Fibroblast of gingiva (primary cell): ENCODE results near the gene SHOX.
"Not testable (repeated sequence)": the region's sequence is repeated elsewhere in the genome, so short reads cannot be mapped to it uniquely, and the experiment has no call there.

ENCODE experiments used
- DNase-seq: peaks from one replicate; pipeline ENCODE4 v3.0.0-alpha.2; 2011; ENCODE audit warnings: low read depth

SHOX gene

GRCh38 chrX:637660-638481 is 7.3 kb downstream of the SHOX start:
- no peak for DNase-seq

GRCh38 chrX:638482-639131 is 8.0 kb downstream of the SHOX start:
- no peak for DNase-seq

DNA sequence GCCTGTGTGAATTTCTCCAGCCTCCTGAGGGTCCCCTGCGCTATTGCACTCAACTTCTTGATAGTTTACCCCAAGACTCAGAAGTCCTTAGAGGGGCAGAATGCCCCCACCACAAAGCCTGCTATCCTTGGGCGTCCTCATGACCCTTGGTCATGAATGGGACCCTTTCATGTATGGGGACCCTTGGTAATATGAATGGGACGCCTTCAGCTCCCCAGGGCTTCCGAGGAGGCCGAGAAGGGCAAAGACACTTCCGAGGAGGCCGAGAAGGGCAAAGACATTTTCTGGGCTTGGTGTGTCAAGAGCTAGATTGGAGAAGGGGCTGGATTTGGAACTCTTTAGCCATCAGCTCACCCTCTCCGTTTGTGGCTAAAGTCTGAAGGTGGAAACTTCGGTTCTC is 8.6 kb downstream of the SHOX start:
- no peak for DNase-seq

- no peak for DNase-seq
Measured at GRCh38 chrX:640641-641040, 10.1 kb downstream of the SHOX start.

- DNase-seq, result no peak
Measured at GRCh38 chrX:641671-642435, 11.3 kb downstream of the SHOX start.

DNA sequence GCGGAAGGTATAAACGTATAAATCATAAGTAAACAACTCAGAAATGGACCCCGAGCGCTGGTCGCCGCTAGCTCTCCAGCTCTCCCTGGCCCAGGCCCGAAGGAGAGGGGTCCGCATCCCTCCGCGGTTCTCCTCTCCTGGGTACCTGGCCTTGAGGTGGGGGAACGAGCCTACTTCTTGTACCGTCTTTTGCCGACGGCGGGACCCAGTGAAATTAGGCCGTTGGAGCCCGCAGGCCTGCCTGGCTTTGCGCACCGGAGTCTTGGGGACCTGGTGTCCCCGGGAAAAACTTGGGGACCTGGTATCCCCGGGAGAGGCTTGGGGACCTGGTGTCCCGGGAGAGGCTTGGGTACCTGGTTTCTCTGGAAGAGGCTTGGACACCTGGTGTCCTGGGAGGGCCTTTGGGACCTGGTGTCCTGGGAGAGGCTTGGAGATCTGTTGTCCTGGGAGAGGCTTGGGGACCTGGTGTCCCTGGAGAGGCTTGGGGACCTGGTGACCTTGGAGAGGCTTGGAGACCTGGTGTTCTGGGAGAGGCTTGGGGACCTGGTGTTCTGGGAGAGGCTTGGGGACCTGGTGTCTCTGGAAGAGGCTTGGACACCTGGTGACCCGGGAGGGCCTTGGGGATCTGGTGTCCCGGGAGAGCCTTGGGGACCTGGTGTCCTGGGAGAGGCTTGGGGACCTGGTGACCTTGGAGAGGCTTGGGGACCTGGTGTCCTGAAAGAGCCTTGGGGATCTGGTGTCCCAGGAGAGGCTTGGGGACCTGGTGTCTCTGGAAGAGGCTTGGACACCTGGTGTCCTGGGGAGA is 12.0 kb downstream of the SHOX start:
- DNase-seq, result no peak

GRCh38 chrX:643241-643595 is 12.6 kb downstream of the SHOX start:
- DNase-seq, result no peak

- DNase-seq, result no peak
Measured at GRCh38 chrX:643911-644303, 13.3 kb downstream of the SHOX start.

DNA sequence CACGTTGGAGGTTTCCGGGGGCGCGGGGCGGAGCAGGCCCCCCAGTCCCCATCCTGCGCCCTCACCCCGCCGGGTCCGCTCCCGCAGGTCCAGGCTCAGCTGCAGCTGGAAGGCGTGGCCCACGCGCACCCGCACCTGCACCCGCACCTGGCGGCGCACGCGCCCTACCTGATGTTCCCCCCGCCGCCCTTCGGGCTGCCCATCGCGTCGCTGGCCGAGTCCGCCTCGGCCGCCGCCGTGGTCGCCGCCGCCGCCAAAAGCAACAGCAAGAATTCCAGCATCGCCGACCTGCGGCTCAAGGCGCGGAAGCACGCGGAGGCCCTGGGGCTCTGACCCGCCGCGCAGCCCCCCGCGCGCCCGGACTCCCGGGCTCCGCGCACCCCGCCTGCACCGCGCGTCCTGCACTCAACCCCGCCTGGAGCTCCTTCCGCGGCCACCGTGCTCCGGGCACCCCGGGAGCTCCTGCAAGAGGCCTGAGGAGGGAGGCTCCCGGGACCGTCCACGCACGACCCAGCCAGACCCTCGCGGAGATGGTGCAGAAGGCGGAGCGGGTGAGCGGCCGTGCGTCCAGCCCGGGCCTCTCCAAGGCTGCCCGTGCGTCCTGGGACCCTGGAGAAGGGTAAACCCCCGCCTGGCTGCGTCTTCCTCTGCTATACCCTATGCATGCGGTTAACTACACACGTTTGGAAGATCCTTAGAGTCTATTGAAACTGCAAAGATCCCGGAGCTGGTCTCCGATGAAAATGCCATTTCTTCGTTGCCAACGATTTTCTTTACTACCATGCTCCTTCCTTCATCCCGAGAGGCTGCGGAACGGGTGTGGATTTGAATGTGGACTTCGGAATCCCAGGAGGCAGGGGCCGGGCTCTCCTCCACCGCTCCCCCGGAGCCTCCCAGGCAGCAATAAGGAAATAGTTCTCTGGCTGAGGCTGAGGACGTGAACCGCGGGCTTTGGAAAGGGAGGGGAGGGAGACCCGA is 14.0 kb downstream of the SHOX start:
- DNase-seq, result no peak

DNA sequence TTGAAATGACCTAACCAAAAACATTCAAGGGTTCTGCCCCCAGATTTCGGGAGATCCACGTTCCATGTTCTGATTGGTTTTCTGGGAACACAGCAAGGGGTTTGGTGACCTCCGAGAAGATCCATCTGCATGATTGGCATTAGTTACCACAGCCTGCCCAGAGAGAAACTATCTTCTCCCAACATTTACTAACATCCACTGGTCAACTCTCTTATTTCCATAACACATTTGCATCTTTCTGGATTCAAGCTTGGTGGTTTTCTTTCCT is 15.6 kb downstream of the SHOX start:
- DNase-seq, result no peak

GRCh38 chrX:646796-647195 is 16.2 kb downstream of the SHOX start:
- no peak for DNase-seq

- no peak for DNase-seq
Measured at GRCh38 chrX:649166-649565, 18.6 kb downstream of the SHOX start.

DNA sequence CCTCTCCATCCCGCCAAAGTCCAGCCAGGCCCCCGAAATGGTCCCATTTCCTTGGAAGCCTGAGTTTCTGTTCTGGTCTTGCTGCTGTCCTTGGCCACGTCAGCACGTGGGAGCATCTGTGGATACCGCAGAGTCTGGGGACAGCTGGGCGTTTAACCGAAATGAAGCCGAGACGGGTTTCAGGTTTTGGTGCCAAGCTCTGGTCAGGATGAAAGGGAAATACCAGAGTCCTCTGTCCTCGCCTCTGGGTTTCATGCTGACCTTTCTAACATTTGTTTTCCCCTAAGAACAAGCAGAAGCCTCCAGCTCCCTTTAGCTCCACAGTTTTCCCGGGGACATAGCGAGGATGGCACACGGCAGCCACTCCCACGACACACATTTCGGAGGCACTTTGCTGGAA is 19.7 kb downstream of the SHOX start:
- no peak for DNase-seq

DNA sequence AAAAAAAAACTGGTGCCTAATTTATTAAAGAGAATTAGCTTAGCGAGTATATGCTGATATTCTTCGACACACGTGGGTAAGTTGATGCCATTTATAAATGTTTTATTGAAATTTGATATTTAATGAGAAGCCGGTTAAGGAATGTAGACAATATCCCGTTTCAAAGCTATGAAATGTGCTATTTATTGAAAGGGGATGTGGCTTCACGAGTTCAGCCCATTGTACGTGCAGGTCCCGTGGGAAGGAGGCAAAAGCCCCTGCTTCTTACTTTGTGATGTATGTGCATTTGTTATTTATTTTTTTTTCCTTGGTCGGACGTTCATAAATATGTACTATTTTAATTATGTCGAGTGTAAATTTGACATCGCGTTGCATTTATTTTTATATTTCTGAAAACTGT is 20.2 kb downstream of the SHOX start:
- DNase-seq, result no peak

DNA sequence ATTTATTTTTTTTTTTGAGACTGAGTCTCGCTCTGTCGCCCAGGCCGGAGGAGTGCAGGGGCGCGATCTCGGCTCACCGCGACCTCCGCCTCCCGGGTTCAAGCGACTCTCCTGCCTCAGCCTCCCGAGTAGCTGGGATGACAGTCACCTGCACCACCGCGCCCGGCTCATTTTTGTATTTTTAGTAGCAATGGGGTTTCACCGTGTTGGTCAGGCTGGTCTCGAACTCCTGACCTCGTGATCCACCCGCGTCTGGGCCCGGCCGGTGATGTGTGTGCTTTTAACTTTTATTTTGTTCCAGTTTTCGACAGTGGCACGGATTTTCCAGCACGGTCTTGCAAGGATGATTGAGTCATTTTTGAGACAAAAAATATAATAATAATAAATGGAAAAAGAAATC is 21.3 kb downstream of the SHOX start:
- DNase-seq, result not testable (repeated sequence)

- DNase-seq, result no peak
Measured at GRCh38 chrX:652341-652741, 21.8 kb downstream of the SHOX start.

GRCh38 chrX:653306-653705 is 22.7 kb downstream of the SHOX start:
- DNase-seq, result no peak

DNA sequence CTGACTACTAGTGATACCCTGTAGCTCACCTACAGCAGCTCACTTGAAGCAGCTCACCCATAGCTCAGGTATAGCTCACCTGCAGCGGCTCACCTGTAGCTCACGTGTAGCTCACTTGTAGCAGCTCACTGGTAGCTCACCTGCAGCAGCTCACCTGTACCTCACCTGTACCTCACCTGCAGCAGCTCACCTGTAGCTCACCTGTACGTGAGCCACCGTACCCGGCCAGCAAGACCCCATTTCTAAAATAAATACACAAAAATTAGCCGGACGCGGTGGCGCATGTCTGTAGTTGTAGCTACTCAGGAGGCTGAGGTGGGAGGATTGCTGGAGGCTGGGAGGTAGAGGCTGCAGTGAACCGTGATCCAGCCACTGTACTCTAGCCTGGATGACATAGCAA is 30.6 kb downstream of the SHOX start:
- DNase-seq, result no peak

- DNase-seq, result no peak
Measured at GRCh38 chrX:662126-662525, 31.5 kb downstream of the SHOX start.

GRCh38 chrX:663841-664240 is 33.2 kb downstream of the SHOX start:
- no peak for DNase-seq
